HEK293 (cell line): Measurements from ENCODE around the gene ARHGEF4.

Experiments
- KLF10 ChIP-seq: fragments of 450-650 bp; IDR thresholded peaks from 2 replicates; pipeline ENCODE4 v1.5.1; 2018; ENCODE audit warnings: missing biosample characterization, mild to moderate bottlenecking, missing genetic modification characterization
- KLF16 ChIP-seq: fragments of 450-650 bp; formaldehyde crosslinking; IDR thresholded peaks from 2 replicates; pipeline ENCODE4 v1.5.1; 2017; ENCODE audit warnings: missing biosample characterization, missing genetic modification characterization
- SALL2 ChIP-seq: fragments of 450-650 bp; formaldehyde crosslinking; IDR thresholded peaks from 2 replicates; pipeline ENCODE4 v1.5.0; 2017; ENCODE audit warnings: missing biosample characterization, mild to moderate bottlenecking, missing genetic modification characterization, borderline replicate concordance
- ZNF274 ChIP-seq, 2 experiments: fragments of 200-500 bp in 1 of 2; fragments of 450-650 bp in 1 of 2; sonication (Bioruptor generic) in 1 of 2; formaldehyde crosslinking in 1 of 2; IDR thresholded peaks; 2 replicates each; pipeline versions ENCODE4 v1.5.1 to v1.6.1; 2014 to 2016; ENCODE audit warnings: borderline replicate concordance in 1 of 2, inconsistent platforms in 1 of 2, low read length in 1 of 2, missing biosample characterization in 1 of 2, missing genetic modification characterization in 1 of 2
- ZNF777 ChIP-seq: fragments of 450-650 bp; formaldehyde crosslinking; IDR thresholded peaks from 2 replicates; pipeline ENCODE4 v1.5.1; 2017; ENCODE audit warnings: missing biosample characterization, missing genetic modification characterization, borderline replicate concordance
- TF ChIP-seq, protein P1 (sequence below): fragments of 450-650 bp; formaldehyde crosslinking; IDR thresholded peaks from 2 replicates; pipeline ENCODE4 v1.5.1; 2016; ENCODE audit warnings: missing biosample characterization, missing genetic modification characterization
- TF ChIP-seq, protein P2 (sequence below): sonication (generic); formaldehyde crosslinking; IDR thresholded peaks from 2 replicates; pipeline ENCODE4 v1.8.1; 2022; ENCODE audit warnings: mild to moderate bottlenecking, moderate library complexity, missing genetic modification reagents
- TF ChIP-seq, protein P3 (sequence below): fragments of 450-650 bp; formaldehyde crosslinking; IDR thresholded peaks from 2 replicates; pipeline ENCODE4 v1.5.1; 2017; ENCODE audit warnings: missing biosample characterization, mild to moderate bottlenecking, missing genetic modification characterization, moderate library complexity

DNA sequence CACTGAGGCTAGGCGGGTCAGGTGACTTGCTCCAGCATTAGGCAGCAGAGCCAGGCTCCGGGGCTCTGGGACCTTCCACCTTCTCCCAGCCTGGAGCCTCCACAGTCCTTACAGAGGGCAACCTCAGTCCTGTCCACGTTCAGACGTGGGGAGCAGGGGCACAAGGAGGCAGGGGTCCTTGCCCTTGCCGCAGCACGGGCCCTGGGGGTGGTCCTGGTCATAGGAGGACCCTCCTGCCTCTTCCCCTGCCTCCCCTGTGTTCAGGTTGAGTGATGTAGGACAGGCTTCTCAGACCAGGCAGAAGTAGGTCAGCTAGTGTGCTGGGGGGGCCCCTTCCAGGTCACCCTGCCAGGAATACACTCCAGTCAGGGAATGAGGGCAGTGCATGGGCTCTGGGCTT is 5.4 kb upstream of the ARHGEF4 start:
- TF ChIP-seq, protein P1, sequence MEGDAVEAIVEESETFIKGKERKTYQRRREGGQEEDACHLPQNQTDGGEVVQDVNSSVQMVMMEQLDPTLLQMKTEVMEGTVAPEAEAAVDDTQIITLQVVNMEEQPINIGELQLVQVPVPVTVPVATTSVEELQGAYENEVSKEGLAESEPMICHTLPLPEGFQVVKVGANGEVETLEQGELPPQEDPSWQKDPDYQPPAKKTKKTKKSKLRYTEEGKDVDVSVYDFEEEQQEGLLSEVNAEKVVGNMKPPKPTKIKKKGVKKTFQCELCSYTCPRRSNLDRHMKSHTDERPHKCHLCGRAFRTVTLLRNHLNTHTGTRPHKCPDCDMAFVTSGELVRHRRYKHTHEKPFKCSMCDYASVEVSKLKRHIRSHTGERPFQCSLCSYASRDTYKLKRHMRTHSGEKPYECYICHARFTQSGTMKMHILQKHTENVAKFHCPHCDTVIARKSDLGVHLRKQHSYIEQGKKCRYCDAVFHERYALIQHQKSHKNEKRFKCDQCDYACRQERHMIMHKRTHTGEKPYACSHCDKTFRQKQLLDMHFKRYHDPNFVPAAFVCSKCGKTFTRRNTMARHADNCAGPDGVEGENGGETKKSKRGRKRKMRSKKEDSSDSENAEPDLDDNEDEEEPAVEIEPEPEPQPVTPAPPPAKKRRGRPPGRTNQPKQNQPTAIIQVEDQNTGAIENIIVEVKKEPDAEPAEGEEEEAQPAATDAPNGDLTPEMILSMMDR: no peak
- no peak for TF ChIP-seq ZNF274 (IDR thresholded peaks at IDR 0.05; ENCODE audit: low read length)
- TF ChIP-seq ZNF274 (tag by site-specific recombination; IDR thresholded peaks at IDR 0.05; ENCODE audit: borderline replicate concordance): no peak
- TF ChIP-seq, protein P2, sequence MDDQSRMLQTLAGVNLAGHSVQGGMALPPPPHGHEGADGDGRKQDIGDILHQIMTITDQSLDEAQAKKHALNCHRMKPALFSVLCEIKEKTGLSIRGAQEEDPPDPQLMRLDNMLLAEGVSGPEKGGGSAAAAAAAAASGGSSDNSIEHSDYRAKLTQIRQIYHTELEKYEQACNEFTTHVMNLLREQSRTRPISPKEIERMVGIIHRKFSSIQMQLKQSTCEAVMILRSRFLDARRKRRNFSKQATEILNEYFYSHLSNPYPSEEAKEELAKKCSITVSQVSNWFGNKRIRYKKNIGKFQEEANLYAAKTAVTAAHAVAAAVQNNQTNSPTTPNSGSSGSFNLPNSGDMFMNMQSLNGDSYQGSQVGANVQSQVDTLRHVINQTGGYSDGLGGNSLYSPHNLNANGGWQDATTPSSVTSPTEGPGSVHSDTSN (CRISPR knock-in tag): no peak
- TF ChIP-seq KLF16: no peak
- no peak for TF ChIP-seq ZNF777 (tag by site-specific recombination)
- TF ChIP-seq, protein P3, sequence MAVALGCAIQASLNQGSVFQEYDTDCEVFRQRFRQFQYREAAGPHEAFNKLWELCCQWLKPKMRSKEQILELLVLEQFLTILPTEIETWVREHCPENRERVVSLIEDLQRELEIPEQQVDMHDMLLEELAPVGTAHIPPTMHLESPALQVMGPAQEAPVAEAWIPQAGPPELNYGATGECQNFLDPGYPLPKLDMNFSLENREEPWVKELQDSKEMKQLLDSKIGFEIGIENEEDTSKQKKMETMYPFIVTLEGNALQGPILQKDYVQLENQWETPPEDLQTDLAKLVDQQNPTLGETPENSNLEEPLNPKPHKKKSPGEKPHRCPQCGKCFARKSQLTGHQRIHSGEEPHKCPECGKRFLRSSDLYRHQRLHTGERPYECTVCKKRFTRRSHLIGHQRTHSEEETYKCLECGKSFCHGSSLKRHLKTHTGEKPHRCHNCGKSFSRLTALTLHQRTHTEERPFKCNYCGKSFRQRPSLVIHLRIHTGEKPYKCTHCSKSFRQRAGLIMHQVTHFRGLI (tag by site-specific recombination): no peak
- TF ChIP-seq KLF10 (tag by site-specific recombination): no peak
- no peak for TF ChIP-seq SALL2
